GM23248 (cell line): ENCODE measurements around the gene DNAJC16. TPM values are rescaled to one million over a fixed set of nuclear protein-coding genes. Genes with fewer than 3 reads are reported as not detected.

ENCODE experiments used
- DNase-seq: peaks from one replicate; pipeline ENCODE4 v3.0.0-alpha.2; 2015
- H2AFZ ChIP-seq: fragments of 200-600 bp; sonication (generic); 2 replicates; pipeline ENCODE4 v1.6.1; 2016; ENCODE audit warnings: antibody characterized with exemption
- H3F3A ChIP-seq: fragments of 200-600 bp; sonication (generic); 2 replicates; pipeline ENCODE4 v1.6.1; 2016; ENCODE audit warnings: mild to moderate bottlenecking, antibody characterized with exemption, mixed run types; ENCODE audit not compliant: insufficient read depth
- H3K27ac ChIP-seq: fragments of 200-600 bp; sonication (generic); 2 replicates; pipeline ENCODE4 v1.5.1; 2016; ENCODE audit warnings: mild to moderate bottlenecking
- H3K27me3 ChIP-seq: fragments of 200-600 bp; sonication (generic); replicated peaks from 2 replicates; pipeline ENCODE4 v1.6.1; 2016; ENCODE audit warnings: mild to moderate bottlenecking; ENCODE audit not compliant: insufficient read depth
- H3K36me3 ChIP-seq: fragments of 200-600 bp; sonication (generic); 2 replicates; pipeline ENCODE4 v1.6.1; 2016; ENCODE audit warnings: low read depth, mild to moderate bottlenecking
- H3K4me1 ChIP-seq: fragments of 200-600 bp; sonication (generic); 2 replicates; pipeline ENCODE4 v1.6.1; 2016; ENCODE audit warnings: mild to moderate bottlenecking; ENCODE audit not compliant: insufficient read depth
- H3K4me2 ChIP-seq: fragments of 200-600 bp; sonication (generic); one replicate; pipeline ENCODE4 v1.6.1; 2016; ENCODE audit warnings: mild to moderate bottlenecking; ENCODE audit not compliant: unreplicated experiment
- H3K4me3 ChIP-seq: fragments of 200-600 bp; sonication (generic); 2 replicates; pipeline ENCODE4 v1.5.1; 2016; ENCODE audit warnings: mild to moderate bottlenecking
- H3K79me2 ChIP-seq: fragments of 200-600 bp; sonication (generic); 2 replicates; pipeline ENCODE4 v1.6.1; 2016; ENCODE audit warnings: mild to moderate bottlenecking; ENCODE audit not compliant: insufficient read depth
- H3K9ac ChIP-seq: fragments of 200-600 bp; sonication (generic); 2 replicates; pipeline ENCODE4 v1.6.1; 2016; ENCODE audit warnings: mild to moderate bottlenecking
- H3K9me2 ChIP-seq: fragments of 200-600 bp; sonication (generic); 2 replicates; pipeline ENCODE4 v1.6.1; 2016; ENCODE audit warnings: mixed run types, mild to moderate bottlenecking, moderate library complexity; ENCODE audit not compliant: insufficient read depth
- H3K9me3 ChIP-seq: fragments of 200-600 bp; sonication (generic); one replicate; pipeline ENCODE4 v1.6.1; 2017; ENCODE audit warnings: low read depth
- H4K20me1 ChIP-seq: fragments of 200-600 bp; sonication (generic); 2 replicates; pipeline ENCODE4 v1.6.0; 2016; ENCODE audit not compliant: insufficient read depth
- EZH2 ChIP-seq: fragments of 200-600 bp; sonication (generic); IDR thresholded peaks from 2 replicates; pipeline ENCODE4 v1.6.1; 2018; ENCODE audit warnings: antibody characterized with exemption, mild to moderate bottlenecking; ENCODE audit not compliant: insufficient read depth, poor library complexity, severe bottlenecking
- EZH2phosphoT487 ChIP-seq: fragments of 200-600 bp; sonication (generic); IDR thresholded peaks from 2 replicates; pipeline ENCODE4 v1.6.1; 2018; ENCODE audit warnings: antibody characterized with exemption, moderate library complexity, mild to moderate bottlenecking, low read depth; ENCODE audit not compliant: insufficient read depth
- WGBS, 2 experiments: methylation state at CpG; one replicate each; pipeline ENCODE4 v1.1.6; 2015 to 2017; ENCODE audit warnings: low lambda C conversion rate in 2 of 2, low coverage in 1 of 2; ENCODE audit errors: missing lambda C conversion rate in 2 of 2; 5-methylcytosine and 5-hydroxymethylcytosine counted together
- in situ Hi-C: fragments of 300-500 bp; cut with MboI; formaldehyde crosslinking; loops from 2 replicates; pipeline ENCODE4 v1.15.0; 2020
- polyA plus RNA-seq: library from polyadenylated mRNA; unstranded; fragments of >200 nt; fragmentation: Nextera tagmentation; extraction: Ambion mirVana; gene quantifications from 2 replicates; pipeline ENCODE4 v1.2.1, GENCODE V29; 2016
- total RNA-seq: library from RNA; depleted of rRNA; stranded (reverse); fragments of >200 nt; shearing (Covaris generic); gene quantifications from 2 replicates; pipeline ENCODE4 v1.2.3, GENCODE V29; 2014

The DNAJC16 gene
- total and polyA plus RNA-seq, 2 experiments from 2014 or later = 10.0 to 21.8 TPM

GRCh38 chr1:15579683-15580047 lies 53.0 kb downstream of the DNAJC16 start:
- H3K36me3 ChIP-seq = no peaks in the 10 kb centered on the region
- H3K79me2 ChIP-seq = no peaks in the 10 kb centered on the region
- no peak overlapping the region for H3K27ac ChIP-seq
- no peaks in the 10 kb centered on the region for H3K4me1 ChIP-seq
- no peak overlapping the region for H3K4me2 ChIP-seq
- TF ChIP-seq EZH2phosphoT487 = no peak
- no peak for TF ChIP-seq EZH2
- no peaks in the 10 kb centered on the region for H3K9me2 ChIP-seq
- no peak overlapping the region for H3K4me3 ChIP-seq
- in situ Hi-C loops = no loop called here
- H4K20me1 ChIP-seq = no peaks in the 10 kb centered on the region
- H3K27me3 ChIP-seq = no peaks in the 10 kb centered on the region
- no peaks in the 10 kb centered on the region for H3K9me3 ChIP-seq
- H3K9ac ChIP-seq = no peak overlapping the region
- no peak for DNase-seq
- no peak overlapping the region for H2AFZ ChIP-seq
- H3F3A ChIP-seq = 0 out of 2 replicates have a peak, but pooled peaks cover 4% of the 10 kb centered on the region

- Histone ChIP-seq H3K4me2 (no peak overlapping the region), H3K9ac (no peak overlapping the region), H3K36me3 (no peaks in the 10 kb centered on the region), H3K79me2 (no peaks in the 10 kb centered on the region), H3K9me3 (no peaks in the 10 kb centered on the region), H3K27me3 (no peaks in the 10 kb centered on the region), H2AFZ (no peak overlapping the region), H3K27ac (no peak overlapping the region), H3K4me1 (no peaks in the 10 kb centered on the region), H3K4me3 (no peak overlapping the region), H3F3A (0 out of 2 replicates have a peak, but pooled peaks cover 4% of the 10 kb centered on the region), H3K9me2 (no peaks in the 10 kb centered on the region), H4K20me1 (no peaks in the 10 kb centered on the region)
- no peak for DNase-seq
- WGBS, 2 experiments = 90% methylated on average over 18 of the region's 18 CpGs
- TF ChIP-seq EZH2phosphoT487 = no peak
- no peak for TF ChIP-seq EZH2
- in situ Hi-C loops = no loop called here
Measured at GRCh38 chr1:15583016-15583706, 56.5 kb downstream of the DNAJC16 start.

- in situ Hi-C loops = no loop called here
- peak; percentile 64 for DNase-seq
- no peaks in the 10 kb centered on the region for H3K36me3 ChIP-seq
- H3K27me3 ChIP-seq = no peaks in the 10 kb centered on the region
- no peak for TF ChIP-seq EZH2
- no peak for TF ChIP-seq EZH2phosphoT487
- peak within 1 kb of the TSS; percentile 85 for H2AFZ ChIP-seq
- H3K9me2 ChIP-seq = no peaks in the 10 kb centered on the region
- H3K9ac ChIP-seq = peak within 1 kb of the TSS; percentile 65
- 6% methylated on average over 37 to 47 of the region's 68 CpGs for WGBS, 2 experiments
- H3K79me2 ChIP-seq = no peaks in the 10 kb centered on the region
- H3K4me2 ChIP-seq = peak within 1 kb of the TSS; percentile 45
- no peak within 1 kb of the TSS for H3K27ac ChIP-seq
- H4K20me1 ChIP-seq = no peaks in the 10 kb centered on the region
- no peaks in the 10 kb centered on the region for H3K9me3 ChIP-seq
- H3F3A ChIP-seq = 0 out of 2 replicates have a peak, but pooled peaks cover under 1% of the 10 kb centered on the region
- H3K4me1 ChIP-seq = no peaks in the 10 kb centered on the region
- H3K4me3 ChIP-seq = peak within 1 kb of the TSS; percentile 56
Measured at GRCh38 chr1:15584489-15585363, 58.1 kb downstream of the DNAJC16 start, which contains the start of gene AGMAT. Gene AGMAT (minus strand): TSS chr1:15585051. CDS start chr1:15584967, 84 bp downstream.

DNA sequence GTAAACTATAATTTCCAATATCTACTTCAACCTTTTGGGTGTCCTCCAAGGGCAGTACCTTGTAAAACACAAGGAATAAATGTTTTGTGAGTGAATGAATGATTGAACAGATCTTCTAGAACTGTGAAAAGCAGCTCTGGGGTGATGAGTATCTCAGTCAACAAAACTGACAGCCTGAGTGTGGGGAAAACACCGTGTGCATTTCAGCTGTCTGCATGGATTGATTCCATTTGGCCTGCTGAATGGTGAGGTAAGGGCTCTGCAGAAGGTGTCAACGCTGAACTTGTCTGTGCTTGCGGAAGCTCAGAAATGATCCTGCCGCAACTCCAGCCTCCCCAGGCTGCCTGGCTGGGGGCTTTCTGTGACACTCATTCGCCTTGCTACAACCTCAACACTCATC lies 65.6 kb downstream of the DNAJC16 start:
- no peaks in the 10 kb centered on the region for H3K9me2 ChIP-seq
- no peaks in the 10 kb centered on the region for H3F3A ChIP-seq
- H3K4me2 ChIP-seq = no peak overlapping the region
- WGBS, 2 experiments = 61 to 77% methylated on average over 5 of the region's 5 CpGs
- no peak overlapping the region for H3K4me3 ChIP-seq
- H3K36me3 ChIP-seq = no peaks in the 10 kb centered on the region
- in situ Hi-C loops = no loop called here
- no peak for TF ChIP-seq EZH2
- no peak for TF ChIP-seq EZH2phosphoT487
- DNase-seq = no peak
- H3K9ac ChIP-seq = no peak overlapping the region
- H3K4me1 ChIP-seq = no peaks in the 10 kb centered on the region
- no peaks in the 10 kb centered on the region for H3K79me2 ChIP-seq
- no peaks in the 10 kb centered on the region for H3K9me3 ChIP-seq
- H3K27me3 ChIP-seq = no peaks in the 10 kb centered on the region
- H4K20me1 ChIP-seq = no peaks in the 10 kb centered on the region
- no peak overlapping the region for H3K27ac ChIP-seq
- H2AFZ ChIP-seq = no peak overlapping the region
